Measurements from ENCODE around the gene PLEKHN1. TPM values are rescaled to one million over a fixed set of nuclear protein-coding genes. Genes with fewer than 3 reads are reported as not detected.
"Not testable (repeated sequence)": the region's sequence is repeated elsewhere in the genome, so short reads cannot be mapped to it uniquely, and the experiment has no call there.

PLEKHN1 gene
- polyA plus RNA-seq, 3 donors from 2014 or later = 0.14 to 2.2 (median 0.68) TPM

GRCh38 chr1:1006305-1007159 lies 40.2 kb downstream of the PLEKHN1 start:
- Mint-ChIP-seq H3K9me3 (no peaks in the 10 kb centered on the region), H3K27me3 (ENCODE audit: low read depth in 3 of 3) (peaks cover 4 to 17% (median 13%) of the 10 kb centered on the region in 3 donors), H3K36me3 (peaks cover 0 to 4% (median 0%) of the 10 kb centered on the region in 3 donors), H3K27ac (no peak overlapping the region), H3K4me1 (peaks cover 20 to 27% of the 10 kb centered on the region in 2 donors), H3K4me3 (no peak overlapping the region)
- no peak for DNase-seq

DNA sequence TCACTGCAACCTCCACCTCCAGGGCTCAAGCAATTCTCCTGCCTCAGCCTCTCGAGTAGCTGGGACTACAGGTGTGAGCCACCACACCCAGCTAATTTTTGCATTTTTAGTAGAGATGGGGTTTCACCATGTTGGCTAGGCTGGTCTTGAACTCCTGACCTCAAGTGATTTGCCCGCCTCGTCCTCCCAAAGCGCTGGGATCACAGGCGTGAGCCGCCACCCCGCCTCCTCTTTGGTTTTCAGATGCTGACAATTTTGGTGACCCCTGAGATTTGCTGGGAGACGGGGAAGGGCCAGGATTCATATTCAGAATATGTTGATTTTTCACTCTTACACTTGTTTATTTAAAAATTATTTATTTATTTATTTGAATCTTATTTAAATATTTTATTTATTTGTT lies 43.8 kb downstream of the PLEKHN1 start:
- H3K27ac Mint-ChIP-seq, H3K4me3 Mint-ChIP-seq, DNase-seq, H3K36me3 Mint-ChIP-seq, H3K9me3 Mint-ChIP-seq: not testable (repeated sequence)
- H3K27me3 Mint-ChIP-seq (ENCODE audit: low read depth in 3 of 3) = peaks cover 2 to 18% (median 6%) of the 10 kb centered on the region in 3 donors
- H3K4me1 Mint-ChIP-seq = peaks cover 39 to 40% of the 10 kb centered on the region in 2 donors

DNA sequence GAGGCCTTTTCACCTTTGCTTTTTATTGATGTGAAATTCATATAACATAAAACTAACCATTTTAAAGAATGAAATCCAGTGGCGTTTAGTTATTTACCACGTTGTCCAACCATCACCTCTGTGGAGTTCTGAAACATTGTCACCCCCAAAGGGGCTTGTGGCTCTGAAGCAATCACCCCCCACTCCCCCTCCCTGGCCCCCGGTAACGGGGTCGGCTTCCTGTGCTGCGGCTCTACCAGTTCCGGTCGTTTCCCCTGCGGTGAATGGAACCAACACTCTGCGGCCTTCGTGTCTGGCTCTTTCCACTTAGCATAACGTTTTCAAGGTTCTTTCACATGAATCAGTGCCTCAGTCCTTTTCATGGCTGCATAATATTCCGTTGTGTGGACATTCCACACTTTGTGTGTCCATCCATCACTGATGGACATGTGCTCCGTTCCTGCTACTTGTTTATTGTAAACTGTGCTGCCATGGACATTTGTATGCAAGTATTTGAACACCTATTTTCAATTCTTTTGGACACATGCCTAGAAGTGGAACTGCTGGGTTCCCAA lies 45.2 kb downstream of the PLEKHN1 start:
- Mint-ChIP-seq H3K27ac (peak overlapping the region in 5 of 6 donors; percentile 7 to 98 (median 21)), H3K27me3 (ENCODE audit: low read depth in 3 of 3) (peaks cover 0 to 18% (median 8%) of the 10 kb centered on the region in 3 donors), H3K4me1 (peaks cover 36 to 38% of the 10 kb centered on the region in 2 donors), H3K36me3 (no peaks in the 10 kb centered on the region), H3K4me3 (peak overlapping the region in 3 of 5 donors; percentile 25 to 51 (median 33)), H3K9me3 (no peaks in the 10 kb centered on the region)
- DNase-seq = no peak

- Mint-ChIP-seq H3K4me3 (peak overlapping the region; percentile 92 to 98 (median 95)), H3K27ac (peak overlapping the region; percentile 94 to 99 (median 98)), H3K4me1 (peaks cover 43% of the 10 kb centered on the region in 2 donors), H3K27me3 (ENCODE audit: low read depth in 3 of 3) (peaks cover 0 to 16% (median 8%) of the 10 kb centered on the region in 3 donors)
- H3K36me3 Mint-ChIP-seq, DNase-seq, H3K9me3 Mint-ChIP-seq: not testable (repeated sequence)
Measured at GRCh38 chr1:1012736-1013104, 46.4 kb downstream of the PLEKHN1 start.

DNA sequence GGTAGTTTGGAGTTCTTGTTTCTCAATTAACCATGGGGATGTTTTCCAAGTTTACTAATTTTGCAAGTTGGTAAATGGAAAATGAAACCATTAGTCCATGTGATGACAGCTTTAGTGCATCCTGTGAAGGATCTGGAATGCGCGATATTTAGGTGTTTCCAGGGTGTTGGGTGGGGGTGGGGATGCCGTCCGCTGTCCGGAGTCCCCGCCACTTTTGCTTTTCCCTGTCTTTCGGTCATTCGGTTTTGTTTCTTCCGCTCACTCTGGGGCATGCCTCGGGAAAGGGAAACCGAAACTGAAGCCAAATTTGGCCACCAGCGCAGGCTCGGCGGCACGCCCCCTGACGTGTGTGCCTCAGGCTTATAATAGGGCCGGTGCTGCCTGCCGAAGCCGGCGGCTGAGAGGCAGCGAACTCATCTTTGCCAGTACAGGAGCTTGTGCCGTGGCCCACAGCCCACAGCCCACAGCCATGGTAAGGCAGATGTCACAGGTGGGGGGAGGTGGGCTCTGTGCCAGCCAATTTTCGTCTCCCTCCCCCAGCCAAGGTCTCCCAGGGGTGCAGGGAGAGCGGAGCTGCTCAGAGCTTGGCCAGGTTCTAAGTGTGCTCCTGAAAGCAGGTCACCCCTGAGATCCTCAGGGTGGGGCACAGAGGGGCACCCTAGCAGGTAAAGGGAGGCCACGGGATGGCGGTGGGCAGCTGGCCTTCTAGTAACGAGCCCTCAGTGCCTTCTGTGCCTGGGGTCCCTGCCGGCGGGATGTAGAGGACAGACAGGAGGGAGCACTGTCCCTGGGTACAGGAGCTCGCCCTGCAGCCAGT lies 47.0 kb downstream of the PLEKHN1 start, which contains the start of gene ISG15:
Gene ISG15 (plus strand): TSS at position 393 of the 817 bp plus-strand sequence. CDS start 77 bp downstream, at position 470.
- Mint-ChIP-seq H3K36me3 (peaks cover 0 to 4% (median 0%) of the 10 kb centered on the region in 3 donors), H3K4me1 (peaks cover 39 to 43% of the 10 kb centered on the region in 2 donors), H3K9me3 (no peaks in the 10 kb centered on the region), H3K27ac (peak within 1 kb of the TSS; percentile 94 to 99 (median 98)), H3K4me3 (peak within 1 kb of the TSS; percentile 92 to 98 (median 95)), H3K27me3 (ENCODE audit: low read depth in 3 of 3) (peaks cover 0 to 16% (median 8%) of the 10 kb centered on the region in 3 donors)
- peak; percentile 87 to 90 (median 89) for DNase-seq

DNA sequence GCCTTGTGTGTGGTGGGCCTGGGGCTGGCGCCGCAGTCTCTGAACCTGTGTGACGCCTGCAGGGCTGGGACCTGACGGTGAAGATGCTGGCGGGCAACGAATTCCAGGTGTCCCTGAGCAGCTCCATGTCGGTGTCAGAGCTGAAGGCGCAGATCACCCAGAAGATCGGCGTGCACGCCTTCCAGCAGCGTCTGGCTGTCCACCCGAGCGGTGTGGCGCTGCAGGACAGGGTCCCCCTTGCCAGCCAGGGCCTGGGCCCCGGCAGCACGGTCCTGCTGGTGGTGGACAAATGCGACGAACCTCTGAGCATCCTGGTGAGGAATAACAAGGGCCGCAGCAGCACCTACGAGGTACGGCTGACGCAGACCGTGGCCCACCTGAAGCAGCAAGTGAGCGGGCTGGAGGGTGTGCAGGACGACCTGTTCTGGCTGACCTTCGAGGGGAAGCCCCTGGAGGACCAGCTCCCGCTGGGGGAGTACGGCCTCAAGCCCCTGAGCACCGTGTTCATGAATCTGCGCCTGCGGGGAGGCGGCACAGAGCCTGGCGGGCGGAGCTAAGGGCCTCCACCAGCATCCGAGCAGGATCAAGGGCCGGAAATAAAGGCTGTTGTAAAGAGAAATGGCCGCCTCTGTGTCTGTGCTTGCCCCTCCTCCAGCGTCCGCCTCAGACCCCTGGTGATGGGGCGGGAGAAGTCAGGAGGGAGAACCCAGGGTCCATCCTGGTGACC lies 47.8 kb downstream of the PLEKHN1 start:
- Mint-ChIP-seq H3K27me3 (ENCODE audit: low read depth in 3 of 3) (peaks cover 0 to 16% (median 8%) of the 10 kb centered on the region in 3 donors), H3K4me1 (peaks cover 37 to 38% of the 10 kb centered on the region in 2 donors), H3K9me3 (no peaks in the 10 kb centered on the region), H3K4me3 (peak overlapping the region; percentile 92 to 98 (median 95)), H3K36me3 (peaks cover 0 to 4% (median 0%) of the 10 kb centered on the region in 3 donors), H3K27ac (peak overlapping the region; percentile 94 to 99 (median 98))
- DNase-seq = no peak

GRCh38 chr1:1014799-1015681 lies 48.8 kb downstream of the PLEKHN1 start:
- no peaks in the 10 kb centered on the region for H3K9me3 Mint-ChIP-seq
- peaks cover 0 to 4% (median 0%) of the 10 kb centered on the region in 3 donors for H3K36me3 Mint-ChIP-seq
- no peak for DNase-seq
- peaks cover 34 to 35% of the 10 kb centered on the region in 2 donors for H3K4me1 Mint-ChIP-seq
- peaks cover 0 to 14% (median 8%) of the 10 kb centered on the region in 3 donors for H3K27me3 Mint-ChIP-seq (ENCODE audit: low read depth in 3 of 3)
- peak overlapping the region; percentile 57 to 99 (median 97) for H3K27ac Mint-ChIP-seq
- H3K4me3 Mint-ChIP-seq = peak overlapping the region in 4 of 5 donors; percentile 94 to 98 (median 96)

- H3K4me1 Mint-ChIP-seq = peaks cover 30 to 32% of the 10 kb centered on the region in 2 donors
- H3K9me3 Mint-ChIP-seq = not testable (repeated sequence)
Measured at GRCh38 chr1:1017397-1018320, 51.4 kb downstream of the PLEKHN1 start.

GRCh38 chr1:1018321-1018685 lies 52.0 kb downstream of the PLEKHN1 start:
- Mint-ChIP-seq H3K4me1 (peaks cover 25 to 27% of the 10 kb centered on the region in 2 donors), H3K27me3 (ENCODE audit: low read depth in 3 of 3) (peaks cover 4 to 10% (median 6%) of the 10 kb centered on the region in 3 donors)
- not testable (repeated sequence) for H3K9me3 Mint-ChIP-seq, H3K4me3 Mint-ChIP-seq, H3K27ac Mint-ChIP-seq, DNase-seq, H3K36me3 Mint-ChIP-seq

More at GRCh38 chr1:1017397-1018320, 51.4 kb downstream of the PLEKHN1 start:
- not testable (repeated sequence) for H3K36me3 Mint-ChIP-seq, DNase-seq
- Mint-ChIP-seq H3K27me3 (ENCODE audit: low read depth in 3 of 3) (peaks cover 4 to 13% (median 8%) of the 10 kb centered on the region in 3 donors), H3K27ac (peak overlapping the region in 4 of 6 donors; percentile 20 to 55 (median 46)), H3K4me3 (peak overlapping the region in 3 of 5 donors; percentile 33 to 61 (median 55))

- peak overlapping the region in 1 of 6 donors; percentile 68 for H3K27ac Mint-ChIP-seq
- H3K27me3 Mint-ChIP-seq (ENCODE audit: low read depth in 3 of 3) = peaks cover 2 to 7% (median 4%) of the 10 kb centered on the region in 3 donors
- H3K36me3 Mint-ChIP-seq = peaks cover 0 to 4% (median 0%) of the 10 kb centered on the region in 3 donors
- peaks cover 15 to 20% of the 10 kb centered on the region in 2 donors for H3K4me1 Mint-ChIP-seq
- H3K9me3 Mint-ChIP-seq = no peaks in the 10 kb centered on the region
- peak; percentile 78 to 82 (median 80) for DNase-seq
- peak overlapping the region; percentile 40 to 69 (median 55) for H3K4me3 Mint-ChIP-seq
Measured at GRCh38 chr1:1019122-1019999, 53.1 kb downstream of the PLEKHN1 start.

Data from immature natural killer cell (primary cell).